HTERT RPE-1 (cell line): ENCODE data around the gene EIF3I.

ENCODE experiments used
- in situ Hi-C: fragments of 300-500 bp; cut with MboI; formaldehyde crosslinking; loops from 4 replicates; pipeline ENCODE4 v1.14.3; 2020; ENCODE audit warnings: low sequenced_read_pairs

Gene EIF3I

DNA sequence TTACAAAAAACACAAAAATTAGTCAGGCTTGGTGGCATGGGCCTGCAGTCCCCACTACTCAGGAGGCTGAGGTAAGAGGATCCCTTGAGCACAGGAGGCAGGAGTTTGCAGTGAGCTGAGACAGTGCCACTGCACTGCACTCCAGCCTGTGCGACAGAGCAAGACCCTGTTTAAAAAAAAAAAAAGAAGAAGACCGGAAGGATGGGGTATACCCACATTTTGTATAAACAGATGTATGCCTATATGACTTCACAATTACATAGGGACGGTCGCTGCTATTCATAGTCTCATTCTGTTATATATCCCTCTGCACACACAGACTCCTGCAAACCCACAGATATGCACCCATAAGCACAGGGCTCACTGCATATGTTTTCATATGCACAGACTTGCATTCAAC, 41.5 kb downstream of the EIF3I start:
- in situ Hi-C loops: no loop called here

- in situ Hi-C loops: no loop called here
Measured at GRCh38 chr1:32265846-32266245, 43.6 kb downstream of the EIF3I start.

GRCh38 chr1:32266921-32267591, 44.8 kb downstream of the EIF3I start:
- in situ Hi-C loops: no loop called here

DNA sequence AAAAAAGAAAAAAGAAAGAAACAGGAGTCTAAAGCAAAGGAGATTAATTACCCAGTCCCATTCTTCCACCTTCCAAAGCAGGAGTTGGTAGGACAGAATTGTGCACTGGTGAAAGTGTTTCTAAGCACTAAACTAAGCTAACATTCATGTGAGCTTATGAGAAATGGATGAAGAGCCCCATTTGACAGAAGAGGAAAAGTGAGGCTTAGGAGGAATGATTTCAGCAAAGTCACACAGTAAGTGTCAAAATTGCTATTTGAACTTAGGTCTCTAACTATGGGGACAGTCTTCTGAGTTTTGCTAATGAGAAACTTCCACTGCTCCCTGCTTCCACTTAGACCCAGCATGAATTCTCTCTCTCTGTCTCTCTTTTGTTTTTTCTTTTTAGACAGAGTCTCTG, 47.5 kb downstream of the EIF3I start:
- in situ Hi-C loops: no loop called here

DNA sequence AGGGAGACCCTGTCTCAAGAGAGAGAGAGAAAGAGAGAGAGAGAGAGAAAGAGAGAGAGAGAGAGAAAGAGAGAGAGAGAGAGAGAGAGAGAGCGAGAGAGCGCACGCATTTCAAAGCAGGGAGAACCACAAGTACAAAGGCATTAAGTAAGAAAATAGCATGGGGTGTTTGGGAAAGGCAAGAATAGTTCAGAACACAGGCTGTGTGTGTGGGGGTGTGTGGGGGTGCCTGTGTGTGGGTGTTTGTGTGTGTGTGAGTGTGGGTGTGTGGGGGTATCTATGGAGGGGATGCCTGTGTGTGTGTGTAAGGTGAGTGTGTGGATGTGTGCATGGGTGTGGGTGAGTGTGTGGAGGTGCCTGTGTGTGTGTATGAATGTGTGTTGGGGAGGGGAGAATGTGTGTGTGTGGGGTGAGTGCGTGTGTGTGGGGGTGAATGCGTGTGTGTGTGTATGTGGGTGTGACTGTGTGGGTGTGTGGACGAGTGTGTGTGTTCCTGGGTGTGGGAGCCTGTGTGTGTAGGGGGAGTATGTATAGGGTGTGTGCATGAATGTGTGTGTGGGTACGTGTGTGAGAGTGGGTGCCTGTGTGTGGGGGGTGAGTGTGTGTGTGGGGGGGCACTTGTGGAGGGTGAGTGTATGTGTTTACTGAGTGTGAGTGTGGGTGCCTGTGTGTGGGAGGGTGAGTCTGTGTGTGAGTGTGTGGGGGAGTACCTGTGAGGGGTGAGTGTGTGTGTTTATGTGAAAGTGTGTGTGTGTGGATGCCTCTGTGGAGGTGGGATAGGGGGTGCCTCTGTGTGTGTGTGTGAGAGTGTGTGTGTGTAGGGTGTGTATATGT, 50.6 kb downstream of the EIF3I start:
- in situ Hi-C loops: no loop called here

GRCh38 chr1:32273391-32274208, 51.4 kb downstream of the EIF3I start:
- in situ Hi-C loops: no loop called here

DNA sequence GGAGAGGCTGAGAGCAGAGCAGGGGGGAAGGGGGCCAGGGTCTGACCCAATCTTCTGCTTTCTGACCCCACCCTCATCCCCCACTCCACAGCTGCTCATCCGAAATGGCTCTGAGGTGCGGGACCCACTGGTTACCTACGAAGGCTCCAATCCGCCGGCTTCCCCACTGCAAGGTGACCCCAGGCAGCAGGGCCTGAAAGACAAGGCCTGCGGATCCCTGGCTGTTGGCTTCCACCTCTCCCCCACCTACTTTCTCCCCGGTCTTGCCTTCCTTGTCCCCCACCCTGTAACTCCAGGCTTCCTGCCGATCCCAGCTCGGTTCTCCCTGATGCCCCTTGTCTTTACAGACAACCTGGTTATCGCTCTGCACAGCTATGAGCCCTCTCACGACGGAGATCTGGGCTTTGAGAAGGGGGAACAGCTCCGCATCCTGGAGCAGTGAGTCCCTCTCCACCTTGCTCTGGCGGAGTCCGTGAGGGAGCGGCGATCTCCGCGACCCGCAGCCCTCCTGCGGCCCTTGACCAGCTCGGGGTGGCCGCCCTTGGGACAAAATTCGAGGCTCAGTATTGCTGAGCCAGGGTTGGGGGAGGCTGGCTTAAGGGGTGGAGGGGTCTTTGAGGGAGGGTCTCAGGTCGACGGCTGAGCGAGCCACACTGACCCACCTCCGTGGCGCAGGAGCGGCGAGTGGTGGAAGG, 52.6 kb downstream of the EIF3I start:
- in situ Hi-C loops: no loop called here

DNA sequence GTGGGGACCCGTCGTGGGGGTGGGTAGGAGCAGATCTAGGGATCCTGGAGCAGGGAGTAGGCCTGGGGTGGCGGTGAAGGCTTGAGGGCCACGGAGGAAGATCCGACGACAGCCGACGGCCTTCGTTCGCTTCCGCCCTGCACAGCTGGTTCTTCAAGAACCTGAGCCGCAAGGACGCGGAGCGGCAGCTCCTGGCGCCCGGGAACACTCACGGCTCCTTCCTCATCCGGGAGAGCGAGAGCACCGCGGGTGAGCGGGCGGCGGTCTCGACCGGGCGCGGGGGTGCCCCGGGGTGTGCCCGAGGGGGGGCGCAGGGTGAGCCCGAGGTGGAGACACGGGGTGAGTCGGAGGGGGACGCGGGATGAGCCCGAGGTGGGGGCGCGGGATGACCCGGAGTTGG, 53.2 kb downstream of the EIF3I start:
- in situ Hi-C loops: no loop called here

DNA sequence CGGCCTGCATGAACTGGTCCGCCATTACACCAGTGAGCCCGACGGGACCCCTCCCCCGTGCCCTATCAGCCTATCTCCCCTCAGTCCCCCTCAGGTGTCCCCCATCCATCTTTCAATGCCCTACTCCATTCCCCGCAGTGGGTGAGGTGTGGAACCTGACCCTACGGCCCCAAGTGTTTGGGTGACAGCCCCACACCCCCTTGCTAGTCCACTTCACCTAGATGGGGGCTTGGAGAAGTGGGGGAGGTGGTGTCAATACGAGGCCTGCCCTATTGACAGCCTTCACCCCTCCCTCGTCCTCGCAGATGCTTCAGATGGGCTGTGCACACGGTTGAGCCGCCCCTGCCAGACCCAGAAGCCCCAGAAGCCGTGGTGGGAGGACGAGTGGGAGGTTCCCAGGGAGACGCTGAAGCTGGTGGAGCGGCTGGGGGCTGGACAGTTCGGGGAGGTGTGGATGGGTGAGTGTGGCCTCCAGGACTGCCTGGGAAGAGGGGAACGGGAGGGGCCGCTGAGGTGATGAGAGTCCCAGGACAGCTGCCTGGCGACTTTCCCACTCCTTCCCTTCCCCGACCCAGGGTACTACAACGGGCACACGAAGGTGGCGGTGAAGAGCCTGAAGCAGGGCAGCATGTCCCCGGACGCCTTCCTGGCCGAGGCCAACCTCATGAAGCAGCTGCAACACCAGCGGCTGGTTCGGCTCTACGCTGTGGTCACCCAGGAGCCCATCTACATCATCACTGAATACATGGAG, 54.0 kb downstream of the EIF3I start:
- in situ Hi-C loops: no loop called here
